ENCODE results near the gene FBXL12. TPM values are rescaled to one million over a fixed set of nuclear protein-coding genes. Genes with fewer than 3 reads are reported as not detected.

The FBXL12 gene
- total and polyA plus RNA-seq, 2 experiments from 2014 or later = 23.5 to 25.4 TPM

DNA sequence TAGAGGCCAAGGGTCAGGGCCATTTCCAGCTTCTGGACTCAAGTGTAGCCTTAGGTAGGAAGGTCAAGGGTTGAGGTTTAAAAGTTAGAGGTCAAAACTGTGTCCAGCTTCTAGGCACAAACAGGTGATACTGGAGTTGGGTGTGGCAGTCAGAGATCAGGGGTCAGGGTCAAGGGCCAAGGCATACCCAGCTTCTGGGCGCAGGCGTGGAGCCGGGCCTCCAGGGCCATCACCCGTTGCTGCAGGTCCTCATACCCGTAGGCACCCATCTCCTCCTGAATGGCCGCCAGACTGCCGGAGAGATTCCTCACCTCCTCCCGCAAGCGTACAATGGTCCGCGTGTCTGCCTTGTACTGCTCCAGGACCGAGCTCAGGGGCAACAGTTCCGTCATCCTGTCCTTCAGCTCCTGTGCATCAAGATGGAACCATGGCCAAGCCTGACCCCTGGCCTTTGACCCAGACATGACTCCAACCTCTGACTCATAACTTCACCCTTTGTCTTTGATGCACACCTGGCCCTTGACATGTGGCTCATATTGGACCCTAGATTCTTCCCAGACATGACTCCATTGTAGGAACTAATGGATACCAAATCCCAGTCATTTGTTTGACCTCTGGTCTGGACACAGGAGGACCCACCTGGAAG, 38.3 kb upstream of the FBXL12 start:
- Histone ChIP-seq H3F3A (replicated peaks; ENCODE audit: low read depth) (no peaks in the 10 kb centered on the region), H3K4me1 (ENCODE audit: insufficient read depth) (no peaks in the 10 kb centered on the region; the same call in 1 of the 2 replicates), H3K27me3 (ENCODE audit: insufficient read depth) (no peaks in the 10 kb centered on the region), H3K9me2 (ENCODE audit: insufficient read depth) (no peaks in the 10 kb centered on the region), H3K27ac (ENCODE audit: low read depth) (no peak overlapping the region), H3K4me2 (no peak overlapping the region), H4K20me1 (replicated peaks; ENCODE audit: insufficient read depth) (peaks cover 11% of the 10 kb centered on the region), H3K36me3 (ENCODE audit: insufficient read depth) (no peaks in the 10 kb centered on the region; the same call in 1 of the 2 replicates), H2AFZ (no peak overlapping the region), H3K79me2 (replicated peaks; ENCODE audit: insufficient read depth) (no peaks in the 10 kb centered on the region), H3K4me3 (no peak overlapping the region)
- H3K4me3 Mint-ChIP-seq = no peak overlapping the region
- H3K27me3 Mint-ChIP-seq (ENCODE audit: insufficient read depth, low read depth, poor library complexity) = peaks cover 9% of the 10 kb centered on the region
- H3K27ac Mint-ChIP-seq = no peak overlapping the region
- no peaks in the 10 kb centered on the region; the same call in 2 of the 3 replicates for H3K4me1 Mint-ChIP-seq
- H3K9me3 Mint-ChIP-seq = no peaks in the 10 kb centered on the region; the same call in 2 of the 3 replicates
- no peak for ATAC-seq
- no peak for TF ChIP-seq CREB1 (CRISPR knock-in tag; IDR thresholded peaks at IDR 0.05; ENCODE audit: low read depth)
- TF ChIP-seq ZNF114 (CRISPR knock-in tag; IDR thresholded peaks at IDR 0.05) = no peak
- TF ChIP-seq ETS1 (IDR thresholded peaks at IDR 0.05) = no peak
- no peak for TF ChIP-seq STAT1 (IDR thresholded peaks at IDR 0.05; ENCODE audit: unreplicated experiment)
- TF ChIP-seq EZH2 (IDR thresholded peaks at IDR 0.05; ENCODE audit: low read depth, unreplicated experiment) = no peak
- TF ChIP-seq POLR2AphosphoS5 (IDR thresholded peaks at IDR 0.05; ENCODE audit: low read depth) = no peak
- TF ChIP-seq, protein P1, sequence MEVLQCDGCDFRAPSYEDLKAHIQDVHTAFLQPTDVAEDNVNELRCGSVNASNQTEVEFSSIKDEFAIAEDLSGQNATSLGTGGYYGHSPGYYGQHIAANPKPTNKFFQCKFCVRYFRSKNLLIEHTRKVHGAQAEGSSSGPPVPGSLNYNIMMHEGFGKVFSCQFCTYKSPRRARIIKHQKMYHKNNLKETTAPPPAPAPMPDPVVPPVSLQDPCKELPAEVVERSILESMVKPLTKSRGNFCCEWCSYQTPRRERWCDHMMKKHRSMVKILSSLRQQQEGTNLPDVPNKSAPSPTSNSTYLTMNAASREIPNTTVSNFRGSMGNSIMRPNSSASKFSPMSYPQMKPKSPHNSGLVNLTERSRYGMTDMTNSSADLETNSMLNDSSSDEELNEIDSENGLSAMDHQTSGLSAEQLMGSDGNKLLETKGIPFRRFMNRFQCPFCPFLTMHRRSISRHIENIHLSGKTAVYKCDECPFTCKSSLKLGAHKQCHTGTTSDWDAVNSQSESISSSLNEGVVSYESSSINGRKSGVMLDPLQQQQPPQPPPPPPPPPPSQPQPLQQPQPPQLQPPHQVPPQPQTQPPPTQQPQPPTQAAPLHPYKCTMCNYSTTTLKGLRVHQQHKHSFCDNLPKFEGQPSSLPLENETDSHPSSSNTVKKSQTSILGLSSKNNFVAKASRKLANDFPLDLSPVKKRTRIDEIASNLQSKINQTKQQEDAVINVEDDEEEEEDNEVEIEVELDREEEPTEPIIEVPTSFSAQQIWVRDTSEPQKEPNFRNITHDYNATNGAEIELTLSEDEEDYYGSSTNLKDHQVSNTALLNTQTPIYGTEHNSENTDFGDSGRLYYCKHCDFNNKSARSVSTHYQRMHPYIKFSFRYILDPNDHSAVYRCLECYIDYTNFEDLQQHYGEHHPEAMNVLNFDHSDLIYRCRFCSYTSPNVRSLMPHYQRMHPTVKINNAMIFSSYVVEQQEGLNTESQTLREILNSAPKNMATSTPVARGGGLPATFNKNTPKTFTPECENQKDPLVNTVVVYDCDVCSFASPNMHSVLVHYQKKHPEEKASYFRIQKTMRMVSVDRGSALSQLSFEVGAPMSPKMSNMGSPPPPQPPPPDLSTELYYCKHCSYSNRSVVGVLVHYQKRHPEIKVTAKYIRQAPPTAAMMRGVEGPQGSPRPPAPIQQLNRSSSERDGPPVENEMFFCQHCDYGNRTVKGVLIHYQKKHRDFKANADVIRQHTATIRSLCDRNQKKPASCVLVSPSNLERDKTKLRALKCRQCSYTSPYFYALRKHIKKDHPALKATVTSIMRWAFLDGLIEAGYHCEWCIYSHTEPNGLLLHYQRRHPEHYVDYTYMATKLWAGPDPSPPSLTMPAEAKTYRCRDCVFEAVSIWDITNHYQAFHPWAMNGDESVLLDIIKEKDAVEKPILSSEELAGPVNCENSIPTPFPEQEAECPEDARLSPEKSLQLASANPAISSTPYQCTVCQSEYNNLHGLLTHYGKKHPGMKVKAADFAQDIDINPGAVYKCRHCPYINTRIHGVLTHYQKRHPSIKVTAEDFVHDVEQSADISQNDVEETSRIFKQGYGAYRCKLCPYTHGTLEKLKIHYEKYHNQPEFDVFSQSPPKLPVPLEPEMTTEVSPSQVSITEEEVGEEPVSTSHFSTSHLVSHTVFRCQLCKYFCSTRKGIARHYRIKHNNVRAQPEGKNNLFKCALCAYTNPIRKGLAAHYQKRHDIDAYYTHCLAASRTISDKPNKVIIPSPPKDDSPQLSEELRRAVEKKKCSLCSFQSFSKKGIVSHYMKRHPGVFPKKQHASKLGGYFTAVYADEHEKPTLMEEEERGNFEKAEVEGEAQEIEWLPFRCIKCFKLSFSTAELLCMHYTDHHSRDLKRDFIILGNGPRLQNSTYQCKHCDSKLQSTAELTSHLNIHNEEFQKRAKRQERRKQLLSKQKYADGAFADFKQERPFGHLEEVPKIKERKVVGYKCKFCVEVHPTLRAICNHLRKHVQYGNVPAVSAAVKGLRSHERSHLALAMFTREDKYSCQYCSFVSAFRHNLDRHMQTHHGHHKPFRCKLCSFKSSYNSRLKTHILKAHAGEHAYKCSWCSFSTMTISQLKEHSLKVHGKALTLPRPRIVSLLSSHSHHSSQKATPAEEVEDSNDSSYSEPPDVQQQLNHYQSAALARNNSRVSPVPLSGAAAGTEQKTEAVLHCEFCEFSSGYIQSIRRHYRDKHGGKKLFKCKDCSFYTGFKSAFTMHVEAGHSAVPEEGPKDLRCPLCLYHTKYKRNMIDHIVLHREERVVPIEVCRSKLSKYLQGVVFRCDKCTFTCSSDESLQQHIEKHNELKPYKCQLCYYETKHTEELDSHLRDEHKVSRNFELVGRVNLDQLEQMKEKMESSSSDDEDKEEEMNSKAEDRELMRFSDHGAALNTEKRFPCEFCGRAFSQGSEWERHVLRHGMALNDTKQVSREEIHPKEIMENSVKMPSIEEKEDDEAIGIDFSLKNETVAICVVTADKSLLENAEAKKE (CRISPR knock-in tag; IDR thresholded peaks at IDR 0.05) = no peak
- no peak for TF ChIP-seq EZH2phosphoT487 (IDR thresholded peaks at IDR 0.05; ENCODE audit: unreplicated experiment)
- TF ChIP-seq, protein P2, sequence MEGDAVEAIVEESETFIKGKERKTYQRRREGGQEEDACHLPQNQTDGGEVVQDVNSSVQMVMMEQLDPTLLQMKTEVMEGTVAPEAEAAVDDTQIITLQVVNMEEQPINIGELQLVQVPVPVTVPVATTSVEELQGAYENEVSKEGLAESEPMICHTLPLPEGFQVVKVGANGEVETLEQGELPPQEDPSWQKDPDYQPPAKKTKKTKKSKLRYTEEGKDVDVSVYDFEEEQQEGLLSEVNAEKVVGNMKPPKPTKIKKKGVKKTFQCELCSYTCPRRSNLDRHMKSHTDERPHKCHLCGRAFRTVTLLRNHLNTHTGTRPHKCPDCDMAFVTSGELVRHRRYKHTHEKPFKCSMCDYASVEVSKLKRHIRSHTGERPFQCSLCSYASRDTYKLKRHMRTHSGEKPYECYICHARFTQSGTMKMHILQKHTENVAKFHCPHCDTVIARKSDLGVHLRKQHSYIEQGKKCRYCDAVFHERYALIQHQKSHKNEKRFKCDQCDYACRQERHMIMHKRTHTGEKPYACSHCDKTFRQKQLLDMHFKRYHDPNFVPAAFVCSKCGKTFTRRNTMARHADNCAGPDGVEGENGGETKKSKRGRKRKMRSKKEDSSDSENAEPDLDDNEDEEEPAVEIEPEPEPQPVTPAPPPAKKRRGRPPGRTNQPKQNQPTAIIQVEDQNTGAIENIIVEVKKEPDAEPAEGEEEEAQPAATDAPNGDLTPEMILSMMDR (conservative IDR thresholded peaks at IDR 0.05; ENCODE audit: low read depth in 2 of 2) = no peak
- TF ChIP-seq, protein P3, sequence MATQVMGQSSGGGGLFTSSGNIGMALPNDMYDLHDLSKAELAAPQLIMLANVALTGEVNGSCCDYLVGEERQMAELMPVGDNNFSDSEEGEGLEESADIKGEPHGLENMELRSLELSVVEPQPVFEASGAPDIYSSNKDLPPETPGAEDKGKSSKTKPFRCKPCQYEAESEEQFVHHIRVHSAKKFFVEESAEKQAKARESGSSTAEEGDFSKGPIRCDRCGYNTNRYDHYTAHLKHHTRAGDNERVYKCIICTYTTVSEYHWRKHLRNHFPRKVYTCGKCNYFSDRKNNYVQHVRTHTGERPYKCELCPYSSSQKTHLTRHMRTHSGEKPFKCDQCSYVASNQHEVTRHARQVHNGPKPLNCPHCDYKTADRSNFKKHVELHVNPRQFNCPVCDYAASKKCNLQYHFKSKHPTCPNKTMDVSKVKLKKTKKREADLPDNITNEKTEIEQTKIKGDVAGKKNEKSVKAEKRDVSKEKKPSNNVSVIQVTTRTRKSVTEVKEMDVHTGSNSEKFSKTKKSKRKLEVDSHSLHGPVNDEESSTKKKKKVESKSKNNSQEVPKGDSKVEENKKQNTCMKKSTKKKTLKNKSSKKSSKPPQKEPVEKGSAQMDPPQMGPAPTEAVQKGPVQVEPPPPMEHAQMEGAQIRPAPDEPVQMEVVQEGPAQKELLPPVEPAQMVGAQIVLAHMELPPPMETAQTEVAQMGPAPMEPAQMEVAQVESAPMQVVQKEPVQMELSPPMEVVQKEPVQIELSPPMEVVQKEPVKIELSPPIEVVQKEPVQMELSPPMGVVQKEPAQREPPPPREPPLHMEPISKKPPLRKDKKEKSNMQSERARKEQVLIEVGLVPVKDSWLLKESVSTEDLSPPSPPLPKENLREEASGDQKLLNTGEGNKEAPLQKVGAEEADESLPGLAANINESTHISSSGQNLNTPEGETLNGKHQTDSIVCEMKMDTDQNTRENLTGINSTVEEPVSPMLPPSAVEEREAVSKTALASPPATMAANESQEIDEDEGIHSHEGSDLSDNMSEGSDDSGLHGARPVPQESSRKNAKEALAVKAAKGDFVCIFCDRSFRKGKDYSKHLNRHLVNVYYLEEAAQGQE (IDR thresholded peaks at IDR 0.05; ENCODE audit: unreplicated experiment) = no peak
- TF ChIP-seq NANOG (IDR thresholded peaks at IDR 0.05; ENCODE audit: borderline replicate concordance) = no peak
- no peak for TF ChIP-seq ZNF331 (CRISPR knock-in tag; IDR thresholded peaks at IDR 0.05; ENCODE audit: low read depth)
- no peak for TF ChIP-seq JUNB (IDR thresholded peaks at IDR 0.05; ENCODE audit: unreplicated experiment)
- DNase-seq (ENCODE audit: low spot score) = no peak
- peaks cover 36% of the 10 kb centered on the region; the same call in 2 of the 3 replicates for H3K36me3 Mint-ChIP-seq (ENCODE audit: low read depth)

Measured in GM23338 (cell line).